SH-SY5Y (cell line): ENCODE data around the gene C10orf120.

ENCODE experiments used
- GATA2 ChIP-seq: IDR thresholded peaks from 2 replicates; pipeline ENCODE4 v1.6.1; 2011; ENCODE audit warnings: mild to moderate bottlenecking, low read depth, low read length
- GATA3 ChIP-seq: IDR thresholded peaks from 2 replicates; pipeline ENCODE4 v1.6.1; 2011; ENCODE audit warnings: low read depth, mild to moderate bottlenecking, low read length, moderate library complexity

Gene C10orf120

GRCh38 chr10:122662231-122662630 is 37.4 kb downstream of the C10orf120 start:
- TF ChIP-seq GATA2 (no peak), GATA3 (no peak)

GRCh38 chr10:122660696-122661095 is 39.0 kb downstream of the C10orf120 start:
- TF ChIP-seq GATA2 (no peak), GATA3 (no peak)

GRCh38 chr10:122659651-122660050 is 40.0 kb downstream of the C10orf120 start:
- TF ChIP-seq GATA2 (no peak), GATA3 (no peak)

- TF ChIP-seq GATA2 (no peak), GATA3 (no peak)
These were observed 40.5 kb downstream of the C10orf120 start for GRCh38 chr10:122659126-122659525.

GRCh38 chr10:122658356-122659049 is 41.1 kb downstream of the C10orf120 start:
- no peak for TF ChIP-seq GATA3
- TF ChIP-seq GATA2, result no peak

GRCh38 chr10:122657729-122658128 is 41.9 kb downstream of the C10orf120 start:
- TF ChIP-seq GATA3, result no peak
- no peak for TF ChIP-seq GATA2

GRCh38 chr10:122657255-122657654 is 42.4 kb downstream of the C10orf120 start:
- no peak for TF ChIP-seq GATA2
- TF ChIP-seq GATA3, result no peak

GRCh38 chr10:122656741-122657140 is 42.9 kb downstream of the C10orf120 start:
- TF ChIP-seq GATA3, result no peak
- no peak for TF ChIP-seq GATA2

- TF ChIP-seq GATA2 (no peak), GATA3 (no peak)
These were observed 43.3 kb downstream of the C10orf120 start for GRCh38 chr10:122656308-122656705.

GRCh38 chr10:122655524-122656307 is 43.9 kb downstream of the C10orf120 start:
- no peak for TF ChIP-seq GATA2
- TF ChIP-seq GATA3, result no peak

GRCh38 chr10:122650331-122650730 is 49.3 kb downstream of the C10orf120 start:
- no peak for TF ChIP-seq GATA2
- TF ChIP-seq GATA3, result no peak

- TF ChIP-seq GATA3 (no peak), GATA2 (no peak)
These were observed 49.7 kb downstream of the C10orf120 start for GRCh38 chr10:122649903-122650302.

- TF ChIP-seq GATA3, result no peak
- no peak for TF ChIP-seq GATA2
These were observed 50.8 kb downstream of the C10orf120 start for GRCh38 chr10:122648599-122649428.
